OCI-LY1 (cell line): ENCODE measurements around the gene ASZ1.

Experiments
- H2AFZ ChIP-seq: fragments of 200-600 bp; sonication (generic), shearing (Covaris generic); 2 replicates; pipeline ENCODE4 v1.6.0; 2014; ENCODE audit warnings: antibody characterized with exemption, mild to moderate bottlenecking, low read length
- H3F3A ChIP-seq: fragments of 200-600 bp; sonication (generic), shearing (Covaris generic); 2 replicates; pipeline ENCODE4 v1.6.0; 2014; ENCODE audit warnings: mild to moderate bottlenecking, antibody characterized with exemption, low read length, moderate library complexity; ENCODE audit not compliant: insufficient read depth
- H3K27ac ChIP-seq: fragments of 200-600 bp; sonication (generic); 2 replicates; pipeline ENCODE4 v1.5.1; 2014; ENCODE audit warnings: low read length, mixed run types, mild to moderate bottlenecking, low read depth; ENCODE audit not compliant: poor library complexity, severe bottlenecking
- H3K27me3 ChIP-seq: fragments of 200-600 bp; sonication (generic); 2 replicates; pipeline ENCODE4 v1.6.0; 2014; ENCODE audit warnings: antibody characterized with exemption, mild to moderate bottlenecking, low read length, moderate library complexity; ENCODE audit not compliant: insufficient read depth
- H3K36me3 ChIP-seq: fragments of 200-600 bp; sonication (generic); 2 replicates; pipeline ENCODE4 v1.6.1; 2014; ENCODE audit warnings: mild to moderate bottlenecking, antibody characterized with exemption, low read length, moderate library complexity, mixed read lengths; ENCODE audit not compliant: insufficient read depth
- H3K4me1 ChIP-seq: fragments of 200-600 bp; sonication (generic); 2 replicates; pipeline ENCODE4 v1.5.1; 2014; ENCODE audit warnings: mild to moderate bottlenecking, low read length, moderate library complexity; ENCODE audit not compliant: insufficient read depth, severe bottlenecking
- H3K4me2 ChIP-seq: fragments of 200-600 bp; sonication (generic), shearing (Covaris generic); 2 replicates; pipeline ENCODE4 v1.6.1; 2014; ENCODE audit warnings: low read length
- H3K4me3 ChIP-seq: fragments of 200-600 bp; sonication (generic); 2 replicates; pipeline ENCODE4 v1.5.1; 2014; ENCODE audit warnings: low read length, low read depth, mild to moderate bottlenecking, mixed read lengths; ENCODE audit not compliant: poor library complexity, severe bottlenecking
- H3K79me2 ChIP-seq: fragments of 200-600 bp; shearing (Covaris generic); 2 replicates; pipeline ENCODE4 v1.6.1; 2016; ENCODE audit warnings: mixed run types, low read length, mixed read lengths; ENCODE audit not compliant: insufficient read depth
- H3K9ac ChIP-seq: fragments of 200-600 bp; sonication (generic), shearing (Covaris generic); 2 replicates; pipeline ENCODE4 v1.6.1; 2014; ENCODE audit warnings: mild to moderate bottlenecking, low read length, mixed read lengths
- H3K9me2 ChIP-seq: fragments of 200-600 bp; sonication (generic), shearing (Covaris generic); 2 replicates; pipeline ENCODE4 v1.6.1; 2014; ENCODE audit warnings: low read depth, mild to moderate bottlenecking, low read length, mixed read lengths
- H3K9me3 ChIP-seq: fragments of 200-600 bp; shearing (Covaris generic); 2 replicates; pipeline ENCODE4 v1.6.1; 2014; ENCODE audit warnings: low read length, mixed read lengths
- H4K20me1 ChIP-seq: fragments of 200-600 bp; sonication (generic), shearing (Covaris generic); 2 replicates; pipeline ENCODE4 v1.6.0; 2016; ENCODE audit warnings: mild to moderate bottlenecking, low read length; ENCODE audit not compliant: insufficient read depth
- EZH2 ChIP-seq: fragments of 200-600 bp; sonication (generic), shearing (Covaris generic); IDR thresholded peaks from 2 replicates; pipeline ENCODE4 v1.8.0; 2017; ENCODE audit warnings: borderline replicate concordance, mixed run types, mild to moderate bottlenecking, antibody characterized with exemption, low read length, moderate library complexity, mixed read lengths
- TF ChIP-seq, protein P1 (sequence below): fragments of 200-600 bp; sonication (generic), shearing (Covaris generic); IDR thresholded peaks from 2 replicates; pipeline ENCODE4 v1.5.1; 2017; ENCODE audit warnings: mild to moderate bottlenecking, antibody characterized with exemption, low read length, moderate library complexity, mixed read lengths

Gene ASZ1

DNA sequence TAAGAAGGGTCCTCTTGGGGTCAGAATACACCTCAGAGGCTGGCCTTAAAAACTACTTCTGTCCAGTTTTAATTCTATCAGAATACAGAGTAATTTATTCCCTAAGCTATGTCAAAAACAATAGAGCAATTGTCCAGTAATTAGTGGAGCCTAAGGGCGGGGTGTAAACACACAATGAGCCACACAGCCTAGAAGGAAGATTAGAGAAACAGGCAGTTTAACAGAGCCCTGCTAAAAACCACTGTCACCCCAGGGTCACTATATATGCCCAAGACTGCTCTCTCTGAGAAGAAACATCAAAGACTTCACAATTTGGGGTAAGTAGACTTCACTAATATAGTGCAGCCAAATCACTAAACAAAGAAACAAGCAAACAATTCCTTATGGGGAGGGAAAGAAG lies 77.3 kb downstream of the ASZ1 start:
- no peaks in the 10 kb centered on the region for H3K27me3 ChIP-seq
- no peak overlapping the region for H3K27ac ChIP-seq
- no peak overlapping the region for H3K4me2 ChIP-seq
- no peaks in the 10 kb centered on the region for H3K9me3 ChIP-seq
- no peaks in the 10 kb centered on the region for H3K79me2 ChIP-seq
- no peaks in the 10 kb centered on the region for H3K4me1 ChIP-seq
- H3K9ac ChIP-seq = no peak overlapping the region
- no peaks in the 10 kb centered on the region for H4K20me1 ChIP-seq
- H2AFZ ChIP-seq = no peak overlapping the region
- H3F3A ChIP-seq = no peaks in the 10 kb centered on the region
- H3K4me3 ChIP-seq = no peak overlapping the region
- no peaks in the 10 kb centered on the region for H3K36me3 ChIP-seq
- no peaks in the 10 kb centered on the region for H3K9me2 ChIP-seq
- no peak for TF ChIP-seq EZH2
- TF ChIP-seq, protein P1, sequence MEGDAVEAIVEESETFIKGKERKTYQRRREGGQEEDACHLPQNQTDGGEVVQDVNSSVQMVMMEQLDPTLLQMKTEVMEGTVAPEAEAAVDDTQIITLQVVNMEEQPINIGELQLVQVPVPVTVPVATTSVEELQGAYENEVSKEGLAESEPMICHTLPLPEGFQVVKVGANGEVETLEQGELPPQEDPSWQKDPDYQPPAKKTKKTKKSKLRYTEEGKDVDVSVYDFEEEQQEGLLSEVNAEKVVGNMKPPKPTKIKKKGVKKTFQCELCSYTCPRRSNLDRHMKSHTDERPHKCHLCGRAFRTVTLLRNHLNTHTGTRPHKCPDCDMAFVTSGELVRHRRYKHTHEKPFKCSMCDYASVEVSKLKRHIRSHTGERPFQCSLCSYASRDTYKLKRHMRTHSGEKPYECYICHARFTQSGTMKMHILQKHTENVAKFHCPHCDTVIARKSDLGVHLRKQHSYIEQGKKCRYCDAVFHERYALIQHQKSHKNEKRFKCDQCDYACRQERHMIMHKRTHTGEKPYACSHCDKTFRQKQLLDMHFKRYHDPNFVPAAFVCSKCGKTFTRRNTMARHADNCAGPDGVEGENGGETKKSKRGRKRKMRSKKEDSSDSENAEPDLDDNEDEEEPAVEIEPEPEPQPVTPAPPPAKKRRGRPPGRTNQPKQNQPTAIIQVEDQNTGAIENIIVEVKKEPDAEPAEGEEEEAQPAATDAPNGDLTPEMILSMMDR = no peak

DNA sequence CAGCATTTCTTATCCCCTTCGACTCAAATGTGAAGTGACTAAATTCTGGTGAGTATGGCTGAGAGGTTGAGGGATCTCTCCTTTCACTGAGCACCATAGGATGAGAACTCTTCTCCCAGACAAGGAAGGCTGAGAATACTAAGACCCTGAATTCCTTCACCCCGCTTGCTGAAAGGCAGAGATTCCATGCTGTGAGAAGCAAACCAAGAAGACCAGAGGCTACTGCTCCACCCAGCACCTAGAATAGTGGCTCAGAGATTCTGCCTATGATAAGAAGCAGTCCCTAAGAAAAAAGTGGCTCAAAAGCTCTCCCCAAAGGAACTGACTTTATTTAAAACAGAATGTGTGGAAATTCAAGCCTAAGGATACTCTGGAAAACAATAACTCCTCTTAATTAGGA lies 77.7 kb downstream of the ASZ1 start:
- Histone ChIP-seq H3K9me3 (no peaks in the 10 kb centered on the region), H3K9me2 (no peaks in the 10 kb centered on the region), H3K27me3 (no peaks in the 10 kb centered on the region), H3K79me2 (no peaks in the 10 kb centered on the region), H3K4me2 (no peak overlapping the region), H3K9ac (no peak overlapping the region), H3F3A (no peaks in the 10 kb centered on the region), H2AFZ (no peak overlapping the region), H3K4me3 (no peak overlapping the region), H3K27ac (no peak overlapping the region), H3K4me1 (no peaks in the 10 kb centered on the region), H4K20me1 (no peaks in the 10 kb centered on the region), H3K36me3 (no peaks in the 10 kb centered on the region)
- TF ChIP-seq, protein P1 = no peak
- TF ChIP-seq EZH2 = no peak

DNA sequence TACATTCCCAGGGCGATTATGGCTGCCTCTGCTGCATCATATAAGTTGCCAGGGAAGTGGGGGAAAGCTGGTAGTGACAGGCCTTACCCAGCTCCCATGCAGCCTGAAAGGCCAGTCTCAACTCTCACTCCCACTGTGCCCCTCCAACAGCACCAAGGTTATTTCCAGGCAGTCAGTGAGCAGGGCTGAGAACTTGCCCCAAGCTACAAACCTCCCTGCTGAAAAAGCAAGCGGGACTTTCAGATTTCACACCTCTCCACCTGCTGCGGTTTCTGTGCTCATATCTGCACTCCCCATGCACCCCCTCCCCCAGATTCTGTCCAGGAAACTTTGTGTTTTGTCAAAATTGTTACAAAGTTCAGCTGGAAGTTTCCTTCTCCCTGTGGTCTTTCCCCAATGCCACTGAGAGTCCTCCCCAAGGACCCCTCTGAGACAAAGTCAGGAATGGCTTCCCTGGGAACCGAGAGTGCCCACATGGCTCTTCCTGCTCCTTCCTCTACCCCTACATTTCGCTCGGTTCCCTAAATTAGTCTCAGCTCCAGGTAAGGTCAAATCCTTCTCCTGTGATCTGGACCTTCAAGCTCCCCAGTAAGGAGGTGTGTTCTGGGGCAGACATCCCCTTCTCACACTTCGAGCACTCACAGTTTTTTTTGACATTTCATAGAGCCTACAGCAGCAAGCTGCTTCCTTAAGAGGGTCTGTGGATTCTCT lies 79.2 kb downstream of the ASZ1 start:
- Histone ChIP-seq H2AFZ (no peak overlapping the region), H3K9ac (no peak overlapping the region), H3K4me3 (no peak overlapping the region), H3K27me3 (no peaks in the 10 kb centered on the region), H3K4me2 (no peak overlapping the region), H3K79me2 (no peaks in the 10 kb centered on the region), H3K9me3 (no peaks in the 10 kb centered on the region), H3K36me3 (no peaks in the 10 kb centered on the region), H3K27ac (no peak overlapping the region), H3F3A (no peaks in the 10 kb centered on the region), H4K20me1 (no peaks in the 10 kb centered on the region), H3K9me2 (no peaks in the 10 kb centered on the region), H3K4me1 (no peaks in the 10 kb centered on the region)
- no peak for TF ChIP-seq EZH2
- TF ChIP-seq, protein P1 = no peak
